Activated CD8-positive, alpha-beta memory T cell treated with anti-CD3 and anti-CD28 coated beads, Interleukin-2, amount 50 U/mL, for 1 hour (primary cell): ENCODE results near the gene STK39.
"Not testable (repeated sequence)": the region's sequence is repeated elsewhere in the genome, so short reads cannot be mapped to it uniquely, and the experiment has no call there.

Source experiments
- DNase-seq: peaks from one replicate; pipeline ENCODE4 v3.0.0-alpha.2; 2020; ENCODE audit errors: extremely low read depth

Gene STK39

DNA sequence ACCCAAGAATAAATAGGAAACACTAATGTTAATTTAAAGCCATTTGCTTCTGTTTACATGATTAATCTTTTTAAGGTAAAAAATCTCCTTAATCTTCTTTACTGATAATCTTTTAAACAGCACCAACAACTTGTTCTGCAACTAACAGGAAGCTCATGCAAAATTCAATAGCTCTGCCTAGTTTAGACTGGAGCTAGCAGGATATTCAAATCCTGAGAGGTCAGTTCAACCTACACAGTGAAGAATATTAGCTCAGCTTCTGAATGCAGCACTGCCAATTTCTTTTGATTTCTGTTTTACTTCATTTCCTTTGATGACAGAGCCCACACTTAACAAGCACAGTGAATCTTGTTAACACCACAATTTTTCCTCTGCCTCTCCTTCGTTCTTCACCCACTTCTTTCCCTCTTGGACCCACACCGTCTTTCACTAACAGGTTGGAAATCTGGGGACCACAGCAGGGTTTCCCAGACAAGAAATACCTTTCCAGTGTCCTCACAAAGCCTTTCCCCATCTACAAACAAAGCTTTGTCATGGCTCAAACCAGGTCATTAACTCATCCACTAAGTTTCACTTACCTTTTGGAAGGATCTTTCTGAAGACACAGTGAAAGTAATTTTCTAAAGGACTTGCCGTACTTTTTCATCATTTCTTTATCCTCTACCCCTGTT is 109.8 kb downstream of the STK39 start:
- no peak for DNase-seq

DNA sequence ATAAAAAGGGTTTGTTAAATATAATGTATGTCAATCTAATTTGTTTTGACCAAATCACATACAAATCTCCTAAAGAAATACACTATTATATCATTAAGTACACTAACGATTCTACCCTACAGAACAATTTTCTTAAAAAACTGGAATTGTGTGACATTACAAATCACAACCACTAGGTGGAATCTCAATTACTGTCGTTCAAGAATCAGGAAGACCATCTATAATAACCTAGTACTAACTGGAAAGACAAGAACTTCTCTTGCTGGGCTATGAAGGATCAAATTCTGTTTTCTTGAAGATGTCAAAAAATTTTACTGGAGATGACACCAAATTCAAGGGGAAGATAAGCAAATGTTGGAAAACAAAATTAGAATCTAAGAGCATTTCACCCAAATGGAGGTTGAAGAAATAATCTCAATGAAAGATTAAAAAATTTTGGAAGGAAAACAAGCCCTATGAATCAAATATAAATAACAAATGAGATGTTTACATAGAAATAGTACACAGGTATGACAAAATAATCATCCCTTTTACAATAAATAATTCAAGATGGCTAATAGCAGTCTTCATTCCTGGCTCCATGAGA is 110.9 kb downstream of the STK39 start:
- no peak for DNase-seq

GRCh38 chr2:168135630-168136029 is 111.8 kb downstream of the STK39 start:
- no peak for DNase-seq

- DNase-seq, result no peak
Measured at GRCh38 chr2:168135121-168135520, 112.3 kb downstream of the STK39 start.

DNA sequence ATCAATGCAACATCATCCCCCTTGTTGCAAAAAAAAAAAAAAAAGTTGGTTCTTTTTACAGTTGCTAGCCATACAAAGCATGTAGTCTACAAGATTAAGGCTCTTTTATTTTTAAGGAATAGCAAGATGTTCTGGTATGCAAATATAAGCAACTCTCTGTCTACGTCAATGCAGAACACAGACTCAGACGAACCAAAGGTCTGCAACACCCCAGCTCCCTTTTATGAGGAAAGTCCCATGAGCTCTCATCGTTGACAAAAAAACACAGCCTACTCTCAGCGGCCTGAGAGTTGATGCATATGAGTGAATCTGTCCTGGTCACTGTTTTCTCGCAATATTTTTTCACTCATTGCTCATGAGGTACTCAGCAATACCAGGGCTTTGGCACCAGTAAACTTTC is 112.9 kb downstream of the STK39 start:
- DNase-seq, result no peak

DNA sequence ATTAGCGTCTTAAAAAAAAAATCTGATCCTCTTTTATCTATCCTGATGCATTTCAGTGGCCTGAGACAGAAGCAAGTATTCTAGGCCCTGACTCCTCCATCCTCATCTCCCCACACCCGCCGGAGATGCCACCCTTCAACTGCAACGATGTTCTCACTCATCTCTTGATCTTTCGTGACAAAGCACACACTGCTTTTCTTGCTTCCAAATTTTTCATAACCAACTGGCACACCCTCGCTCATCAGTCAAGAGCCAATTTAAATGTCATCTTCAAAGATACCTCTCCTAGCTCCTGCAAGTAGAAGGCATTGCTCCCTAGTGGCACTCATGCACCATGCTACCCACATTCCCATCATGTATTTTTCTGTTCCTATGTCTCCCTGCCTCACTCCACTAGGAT is 115.0 kb downstream of the STK39 start:
- DNase-seq, result no peak

GRCh38 chr2:168130346-168130745 is 117.0 kb downstream of the STK39 start:
- DNase-seq, result no peak

GRCh38 chr2:168127371-168127770 is 120.0 kb downstream of the STK39 start:
- no peak for DNase-seq

GRCh38 chr2:168122210-168122609 is 125.2 kb downstream of the STK39 start:
- DNase-seq, result not testable (repeated sequence)

GRCh38 chr2:168120730-168121129 is 126.7 kb downstream of the STK39 start:
- no peak for DNase-seq

DNA sequence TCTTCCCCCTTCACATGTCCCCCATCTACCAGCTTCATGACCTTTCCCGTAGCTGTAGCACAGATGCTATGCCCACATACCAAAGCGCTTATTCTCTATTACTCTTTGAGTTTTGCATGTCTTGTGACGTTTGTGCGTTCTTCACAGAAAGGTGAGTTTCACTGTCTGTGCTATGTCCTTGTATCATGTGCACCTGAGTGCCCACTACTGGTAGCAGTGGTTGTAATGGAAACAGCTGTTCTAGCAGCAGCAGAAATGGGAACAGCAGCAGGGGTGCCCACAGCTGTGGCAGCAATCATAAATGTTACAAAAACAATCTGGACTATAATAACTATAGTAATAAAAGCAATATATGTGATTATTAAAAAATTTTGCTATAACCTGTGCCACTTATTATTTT is 127.1 kb downstream of the STK39 start:
- DNase-seq, result no peak

DNA sequence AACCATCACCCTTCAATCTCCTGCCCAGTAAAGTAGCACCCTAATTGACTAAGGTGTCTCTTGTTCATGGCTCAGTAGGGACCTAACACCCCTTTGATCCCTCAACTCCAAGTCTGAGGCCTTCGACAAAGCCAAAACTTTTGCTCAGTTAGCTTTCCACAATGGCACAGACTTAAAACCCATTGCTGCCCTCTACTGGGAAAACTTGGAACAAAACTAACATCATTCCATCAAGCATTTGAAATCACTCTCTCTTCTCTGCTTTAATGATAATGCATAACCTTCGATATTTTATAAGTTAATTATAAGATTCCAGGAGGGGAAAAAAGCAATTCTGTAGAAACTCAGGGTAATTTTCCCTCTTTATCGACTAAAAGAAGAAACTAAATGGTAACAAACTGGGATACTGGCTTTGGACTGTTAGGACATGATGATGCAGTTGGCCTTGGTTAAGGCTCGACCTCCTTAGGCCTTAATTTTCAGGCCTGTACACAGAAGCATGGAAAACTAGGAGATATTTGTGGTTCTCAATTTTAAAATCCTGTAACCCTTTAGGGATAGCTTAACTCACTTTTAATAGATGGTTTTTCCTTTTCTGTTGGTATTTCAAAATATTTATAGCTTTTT is 127.8 kb downstream of the STK39 start:
- no peak for DNase-seq

GRCh38 chr2:168118733-168119514 is 128.5 kb downstream of the STK39 start:
- DNase-seq, result no peak

- DNase-seq, result no peak
Measured at GRCh38 chr2:168116448-168116847, 130.9 kb downstream of the STK39 start.

DNA sequence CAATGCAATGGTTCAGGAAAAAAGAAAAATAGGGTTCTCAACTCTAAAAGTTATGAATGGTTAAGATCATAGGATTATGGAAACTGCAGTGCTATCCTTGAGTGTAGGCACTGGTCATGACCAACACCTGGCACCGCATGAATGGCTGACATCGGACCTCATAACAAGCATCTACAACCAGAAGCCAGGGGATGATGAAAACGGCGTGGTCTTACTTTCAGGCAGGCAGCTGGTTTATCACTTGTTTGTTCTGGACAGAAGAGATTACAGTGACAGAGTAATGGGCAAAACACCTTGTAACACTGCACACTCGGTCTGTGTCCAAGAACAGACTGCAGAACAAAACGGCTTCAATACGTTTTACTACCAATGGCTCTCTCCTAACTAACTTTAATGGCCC is 132.8 kb downstream of the STK39 start:
- no peak for DNase-seq

- no peak for DNase-seq
Measured at GRCh38 chr2:168114040-168114439, 133.4 kb downstream of the STK39 start.

DNA sequence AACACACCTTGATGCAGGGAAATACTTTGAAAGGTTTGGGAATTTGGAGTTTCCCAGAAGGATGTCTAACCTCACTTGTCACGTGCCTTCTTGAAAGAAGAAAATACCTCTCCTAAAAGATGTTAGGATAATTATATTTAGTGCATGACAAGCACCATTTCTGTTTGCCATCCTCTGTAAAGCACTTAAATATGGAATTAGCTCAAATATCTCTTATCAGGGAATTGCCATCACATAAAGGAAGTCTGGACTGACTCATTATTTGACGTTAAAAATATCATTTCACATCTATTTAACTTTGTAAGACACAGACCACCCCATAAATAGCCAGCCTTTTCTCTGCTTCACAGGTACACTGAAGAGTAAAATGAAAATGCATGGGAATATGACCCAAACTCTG is 140.1 kb downstream of the STK39 start:
- DNase-seq, result no peak

GRCh38 chr2:168105127-168105683 is 142.2 kb downstream of the STK39 start:
- no peak for DNase-seq

- no peak for DNase-seq
Measured at GRCh38 chr2:168097431-168097830, 150.0 kb downstream of the STK39 start.

DNA sequence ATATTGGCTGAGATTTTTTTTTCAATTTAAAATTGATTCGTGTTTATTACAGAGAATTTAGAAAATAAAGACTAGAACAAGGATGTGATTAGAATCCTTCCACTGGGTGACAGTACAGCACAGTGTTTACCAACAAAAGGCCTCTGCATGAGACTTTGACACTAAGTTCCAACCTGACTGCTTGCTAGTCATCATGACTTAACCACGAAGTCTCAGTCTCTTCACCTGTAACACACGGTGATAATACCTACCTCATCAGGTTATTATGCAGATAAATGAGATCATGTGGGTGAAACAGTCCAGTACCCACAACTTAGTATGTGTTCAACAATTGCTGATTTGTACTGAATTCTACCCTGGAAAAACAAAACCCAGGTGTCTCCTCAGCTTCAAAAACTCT is 151.2 kb downstream of the STK39 start:
- DNase-seq, result no peak

GRCh38 chr2:168091986-168092385 is 155.4 kb downstream of the STK39 start:
- DNase-seq, result no peak

DNA sequence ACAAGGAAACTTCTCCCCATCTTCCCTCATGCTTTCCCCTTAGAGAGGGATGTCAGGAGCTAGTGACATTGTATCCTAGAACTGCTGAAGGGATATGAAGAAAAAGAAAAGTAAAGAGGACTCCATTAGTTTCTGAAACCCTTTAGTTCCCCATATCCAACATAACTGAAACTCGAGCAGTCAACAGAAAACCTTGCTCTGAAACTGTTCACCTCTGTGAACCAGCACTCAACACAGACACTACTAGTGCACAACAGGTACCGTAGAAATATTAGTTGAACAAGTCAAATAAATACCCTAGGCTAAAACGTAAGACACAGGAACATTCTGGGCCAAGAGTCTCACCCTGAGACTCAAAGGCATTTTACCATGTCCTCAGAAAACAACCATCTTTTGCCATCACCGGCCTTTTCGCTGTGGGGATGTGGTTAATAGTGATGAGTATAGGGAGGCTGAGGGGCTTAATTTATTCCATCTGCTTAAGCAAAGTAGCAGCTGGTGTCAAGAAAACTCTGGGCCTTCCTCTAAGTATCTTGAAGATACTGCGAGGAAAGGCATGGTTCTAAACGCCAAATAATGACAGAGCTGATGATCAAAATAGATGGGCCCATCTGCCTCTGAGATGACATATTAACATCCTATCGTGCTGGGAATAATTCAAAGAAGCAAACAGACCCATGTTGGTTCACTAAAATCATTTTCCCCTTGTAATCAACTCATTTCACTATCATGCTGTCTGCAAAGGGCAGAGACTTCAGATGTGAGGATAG is 156.8 kb downstream of the STK39 start:
- no peak for DNase-seq
